Small intestine (tissue), 7 donors: ENCODE results near the gene NCAM1. TPM values are rescaled to one million over a fixed set of nuclear protein-coding genes. Genes with fewer than 3 reads are reported as not detected.

Source experiments
- DNase-seq, 2 donors: peaks; one replicate each; pipeline versions ENCODE4 v3.0.0 to v3.0.0-alpha.2; 2013
- FAIRE-seq: peaks from 2 replicates; lab custom pipeline; 2012; peaks lifted over from hg19 to GRCh38; lab: Jason Lieb, UNC
- H3K27ac ChIP-seq, 3 donors: one replicate each; pipeline ENCODE4 v1.5.1; 2013; ENCODE audit warnings: low read length in 2 of 3, mild to moderate bottlenecking in 2 of 3, control low read depth in 1 of 3, inconsistent platforms in 1 of 3, low read depth in 1 of 3, moderate library complexity in 1 of 3
- H3K27me3 ChIP-seq, 3 donors: one replicate each; pipeline ENCODE4 v1.6.1; 2013; ENCODE audit warnings: low read length in 3 of 3, inconsistent platforms in 1 of 3; ENCODE audit not compliant: control insufficient read depth in 3 of 3, insufficient read depth in 3 of 3
- H3K36me3 ChIP-seq, 3 donors: one replicate each; pipeline ENCODE4 v1.6.1; 2013; ENCODE audit warnings: low read length in 3 of 3, inconsistent platforms in 1 of 3, low read depth in 1 of 3, mild to moderate bottlenecking in 1 of 3, moderate library complexity in 1 of 3; ENCODE audit not compliant: control insufficient read depth in 3 of 3, insufficient read depth in 2 of 3
- H3K4me1 ChIP-seq, 3 donors: one replicate each; pipeline ENCODE4 v1.6.1; 2013; ENCODE audit warnings: low read length in 2 of 3, inconsistent platforms in 1 of 3, low read depth in 1 of 3, mild to moderate bottlenecking in 1 of 3, moderate library complexity in 1 of 3; ENCODE audit not compliant: control insufficient read depth in 3 of 3, insufficient read depth in 2 of 3
- H3K4me3 ChIP-seq, 3 donors: one replicate each; pipeline ENCODE4 v1.5.1; 2013; ENCODE audit warnings: low read length in 3 of 3, control low read depth in 1 of 3, inconsistent platforms in 1 of 3, low read depth in 1 of 3, mild to moderate bottlenecking in 1 of 3, moderate library complexity in 1 of 3
- H3K9me3 ChIP-seq, 2 donors: one replicate each; pipeline ENCODE4 v1.6.1; 2013; ENCODE audit warnings: low read depth in 1 of 2, low read length in 1 of 2; ENCODE audit not compliant: control insufficient read depth in 2 of 2, insufficient read depth in 1 of 2
- WGBS, 3 donors: extraction: QIAGEN DNeasy Blood & Tissue Kit; methylation state at CpG; one replicate each; pipeline ENCODE4 v1.1.7; 2013; 5-methylcytosine and 5-hydroxymethylcytosine counted together
- polyA plus RNA-seq, 4 donors: library from polyadenylated mRNA; stranded (reverse) in 3 of 4; unstranded in 1 of 4; fragments of 200-250 nt in 3 of 4; fragments of 120-200 nt in 1 of 4; gene quantifications; one replicate each; pipeline versions ENCODE4 v1.2.1 to v1.2.3, GENCODE V29; 2013
- donor health status: healthy with polysubstance abuse.
- donor health status: control.
- donor health status: control.
- donor health status: Bipolar disorder and iron deficiency.
- donor health status: healthy.

Gene NCAM1
- polyA plus RNA-seq, 4 donors = 0.67 to 16.2 (median 9.1) TPM

DNA sequence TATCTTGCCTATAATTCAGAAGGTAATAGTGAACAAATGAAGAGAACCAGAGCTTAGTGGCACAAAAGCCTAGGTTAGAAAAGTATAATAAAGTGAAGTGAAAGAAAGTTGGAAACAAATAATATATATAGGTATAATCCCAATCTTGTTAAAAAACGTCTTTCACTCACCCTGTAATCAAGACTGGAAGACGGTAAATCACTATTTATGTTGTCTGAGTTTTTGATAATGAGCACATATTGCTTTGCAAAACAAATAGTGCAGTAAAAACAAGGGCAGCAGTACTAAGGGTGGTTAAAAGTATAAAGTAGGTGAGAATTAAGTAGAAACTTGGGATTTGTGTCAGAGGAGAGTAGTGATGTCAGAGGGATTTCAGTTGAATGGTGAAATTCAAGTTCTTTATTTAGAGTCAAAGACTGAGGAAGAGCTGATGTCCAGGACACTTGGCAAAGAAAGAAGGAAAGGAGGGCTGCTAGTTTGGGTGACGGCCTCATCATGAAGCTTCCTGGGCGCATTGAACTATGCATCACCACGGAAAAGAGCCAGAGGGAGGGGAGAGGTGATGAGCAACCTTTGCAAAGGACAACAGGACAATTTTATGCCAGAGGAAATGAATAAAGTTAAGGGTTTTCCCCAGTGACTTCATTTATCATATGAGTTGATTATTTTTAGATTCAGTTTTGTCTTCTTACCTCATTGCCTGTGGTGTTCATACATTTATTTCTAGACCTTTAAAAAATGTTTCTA lies 11.4 kb downstream of the NCAM1 start:
- DNase-seq = no peak
- FAIRE-seq = no peak
- Histone ChIP-seq H3K27ac (no peak overlapping the region), H3K36me3 (no peaks in the 10 kb centered on the region), H3K4me1 (no peaks in the 10 kb centered on the region), H3K9me3 (no peaks in the 10 kb centered on the region), H3K27me3 (peaks cover 0 to 3% (median 2%) of the 10 kb centered on the region in 3 donors), H3K4me3 (no peak overlapping the region)
- WGBS, 3 donors = 54 to 75% (median 56%) methylated on average over 5 of the region's 5 CpGs

DNA sequence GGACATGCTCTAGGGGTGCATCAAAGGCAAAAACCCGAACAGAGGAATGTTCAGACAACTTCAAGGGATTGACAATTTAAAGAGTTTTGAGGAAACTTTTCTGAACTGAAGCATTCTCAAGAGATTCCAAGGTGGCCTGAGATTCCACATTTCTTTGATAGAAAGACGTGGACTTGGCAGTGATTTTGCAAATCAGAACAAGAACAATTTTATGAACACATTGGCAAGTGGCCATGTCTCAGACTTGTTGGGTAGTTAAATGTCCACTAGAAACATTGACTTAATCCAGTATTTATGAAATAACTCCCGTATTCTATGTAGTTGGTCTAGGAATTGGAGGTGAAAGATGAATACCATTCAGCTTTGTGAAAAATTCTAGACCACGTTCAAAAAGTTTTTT lies 13.8 kb downstream of the NCAM1 start:
- 47 to 68% (median 54%) methylated on average over 4 of the region's 4 CpGs for WGBS, 3 donors
- DNase-seq (no peak), FAIRE-seq (no peak)
- Histone ChIP-seq H3K9me3 (no peaks in the 10 kb centered on the region), H3K4me3 (no peak overlapping the region), H3K36me3 (no peaks in the 10 kb centered on the region), H3K4me1 (no peaks in the 10 kb centered on the region), H3K27me3 (peaks cover 0 to 3% (median 2%) of the 10 kb centered on the region in 3 donors), H3K27ac (no peak overlapping the region)

DNA sequence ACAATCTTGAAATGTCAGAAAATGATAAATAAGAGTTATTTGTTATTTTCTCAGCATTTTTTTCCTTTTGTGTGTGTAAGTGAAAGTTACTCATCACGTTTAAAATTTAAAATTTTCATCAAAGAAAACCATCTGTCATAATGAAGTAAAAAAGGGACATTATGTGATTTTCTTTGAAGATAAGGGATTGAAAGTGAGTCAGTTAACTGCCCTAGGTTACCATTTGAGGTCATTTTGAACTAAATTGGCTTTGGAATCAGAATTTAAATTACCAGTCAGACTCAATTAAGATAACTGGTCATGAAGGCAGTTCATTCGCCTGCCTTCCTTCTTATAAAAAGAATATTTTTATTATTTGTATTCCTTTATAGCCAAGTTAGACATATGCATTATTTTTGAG lies 14.3 kb downstream of the NCAM1 start:
- DNase-seq (no peak), FAIRE-seq (no peak)
- Histone ChIP-seq H3K4me3 (no peak overlapping the region), H3K36me3 (no peaks in the 10 kb centered on the region), H3K27me3 (peaks cover 0 to 3% (median 2%) of the 10 kb centered on the region in 3 donors), H3K9me3 (no peaks in the 10 kb centered on the region), H3K4me1 (no peaks in the 10 kb centered on the region), H3K27ac (no peak overlapping the region)
- 71 to 74% (median 74%) methylated on average over 2 of the region's 2 CpGs for WGBS, 3 donors

DNA sequence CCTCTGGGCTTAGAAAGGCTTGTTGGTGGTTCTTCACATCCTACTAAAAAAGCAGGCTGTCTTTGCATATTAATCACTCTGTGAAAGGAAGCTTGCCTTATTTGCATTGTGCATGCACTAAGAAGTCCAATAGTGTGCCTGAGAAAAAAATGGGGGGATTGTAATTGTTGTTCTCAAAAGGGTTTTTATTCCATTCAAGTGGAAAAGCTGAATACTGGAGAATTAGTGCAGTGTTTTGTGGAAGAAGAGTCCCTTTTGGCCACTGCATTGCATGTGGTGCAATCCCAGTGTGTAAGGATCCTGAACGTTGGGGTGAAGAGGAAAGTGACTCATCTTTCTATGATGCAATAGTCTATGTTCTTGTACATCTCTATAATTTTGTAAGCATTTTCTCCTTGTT lies 16.5 kb downstream of the NCAM1 start:
- Histone ChIP-seq H3K27me3 (peaks cover 0 to 2% (median 0%) of the 10 kb centered on the region in 3 donors), H3K36me3 (no peaks in the 10 kb centered on the region), H3K9me3 (no peaks in the 10 kb centered on the region), H3K4me3 (no peak overlapping the region), H3K4me1 (no peaks in the 10 kb centered on the region), H3K27ac (no peak overlapping the region)
- 5 to 13% (median 10%) methylated on average over 1 of the region's 1 CpG for WGBS, 3 donors
- no peak for FAIRE-seq
- no peak for DNase-seq

DNA sequence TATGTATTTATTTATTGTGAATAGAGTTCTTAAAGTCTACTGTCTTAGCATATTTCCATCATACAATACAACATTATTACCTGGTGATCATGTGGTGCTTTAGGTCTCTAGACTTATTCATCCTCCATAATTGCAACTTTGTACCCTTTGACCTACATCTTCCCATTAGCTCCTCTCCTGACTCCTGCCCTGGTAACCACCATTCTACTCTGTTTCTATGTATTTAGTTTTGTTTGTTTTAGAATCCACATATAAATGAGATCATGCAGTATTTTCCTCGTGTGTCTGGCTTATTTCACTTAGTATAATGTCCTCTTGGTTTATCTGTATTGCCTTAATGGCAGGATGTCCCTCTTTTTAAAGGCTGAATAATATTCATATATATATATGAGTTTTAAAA lies 22.7 kb downstream of the NCAM1 start:
- DNase-seq = no peak
- Histone ChIP-seq H3K4me1 (no peaks in the 10 kb centered on the region), H3K27ac (no peak overlapping the region), H3K27me3 (no peaks in the 10 kb centered on the region), H3K36me3 (no peaks in the 10 kb centered on the region), H3K9me3 (peaks cover 0 to 5% of the 10 kb centered on the region in 2 donors), H3K4me3 (no peak overlapping the region)
- 9 to 25% (median 9%) methylated on average over 1 of the region's 1 CpG for WGBS, 3 donors
- FAIRE-seq = no peak

DNA sequence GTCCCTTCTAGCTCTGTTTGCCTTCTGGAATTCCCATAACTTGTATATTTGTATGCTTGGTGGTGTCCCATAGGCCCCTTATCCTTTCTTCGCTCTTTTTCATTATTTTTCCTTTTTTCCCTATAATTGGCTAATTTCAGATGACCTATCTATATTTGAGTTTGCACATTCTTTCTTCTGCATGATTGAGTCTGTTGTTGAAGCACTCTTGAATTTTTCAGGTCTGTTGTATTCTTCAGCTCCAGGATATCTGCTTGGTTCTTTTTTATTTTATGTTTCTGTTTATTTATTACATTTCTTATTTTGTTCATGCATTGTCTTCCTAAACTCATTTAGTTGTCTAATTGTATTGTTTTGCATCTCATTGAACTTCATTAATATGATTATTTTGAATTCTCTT lies 28.0 kb downstream of the NCAM1 start:
- whole genome bisulfite sequencing, 3 donors = 95 to 97% (median 96%) methylated on average over 1 of the region's 1 CpG
- Histone ChIP-seq H3K4me1 (no peaks in the 10 kb centered on the region), H3K9me3 (peaks cover 0 to 21% of the 10 kb centered on the region in 2 donors), H3K36me3 (no peaks in the 10 kb centered on the region), H3K27ac (no peak overlapping the region), H3K4me3 (no peak overlapping the region), H3K27me3 (no peaks in the 10 kb centered on the region)
- DNase-seq (no peak), FAIRE-seq (no peak)

DNA sequence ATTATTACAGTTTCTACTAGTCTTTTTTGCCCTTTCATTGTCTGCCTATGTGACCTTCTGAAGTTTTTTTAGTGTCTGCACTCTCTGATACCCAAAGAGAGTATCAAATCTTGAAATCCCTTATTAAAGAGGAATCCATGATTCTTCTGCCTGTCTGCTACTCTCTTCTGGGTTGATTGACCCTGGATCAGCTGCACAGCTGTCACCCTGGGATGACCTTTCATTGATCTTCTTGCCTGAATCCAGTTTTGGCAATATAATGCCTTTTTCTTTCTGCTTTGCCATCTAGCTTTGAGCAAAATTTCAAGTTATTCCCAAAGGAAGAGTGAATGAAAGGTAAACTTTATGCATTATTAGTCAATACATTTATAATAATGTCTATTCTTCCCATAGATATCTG lies 32.6 kb downstream of the NCAM1 start:
- no peak for DNase-seq
- no peak overlapping the region for H3K4me3 ChIP-seq
- H3K27me3 ChIP-seq = no peaks in the 10 kb centered on the region
- H3K36me3 ChIP-seq = no peaks in the 10 kb centered on the region
- peaks cover 0 to 16% of the 10 kb centered on the region in 2 donors for H3K9me3 ChIP-seq
- H3K4me1 ChIP-seq = no peaks in the 10 kb centered on the region
- FAIRE-seq = no peak
- H3K27ac ChIP-seq = no peak overlapping the region

DNA sequence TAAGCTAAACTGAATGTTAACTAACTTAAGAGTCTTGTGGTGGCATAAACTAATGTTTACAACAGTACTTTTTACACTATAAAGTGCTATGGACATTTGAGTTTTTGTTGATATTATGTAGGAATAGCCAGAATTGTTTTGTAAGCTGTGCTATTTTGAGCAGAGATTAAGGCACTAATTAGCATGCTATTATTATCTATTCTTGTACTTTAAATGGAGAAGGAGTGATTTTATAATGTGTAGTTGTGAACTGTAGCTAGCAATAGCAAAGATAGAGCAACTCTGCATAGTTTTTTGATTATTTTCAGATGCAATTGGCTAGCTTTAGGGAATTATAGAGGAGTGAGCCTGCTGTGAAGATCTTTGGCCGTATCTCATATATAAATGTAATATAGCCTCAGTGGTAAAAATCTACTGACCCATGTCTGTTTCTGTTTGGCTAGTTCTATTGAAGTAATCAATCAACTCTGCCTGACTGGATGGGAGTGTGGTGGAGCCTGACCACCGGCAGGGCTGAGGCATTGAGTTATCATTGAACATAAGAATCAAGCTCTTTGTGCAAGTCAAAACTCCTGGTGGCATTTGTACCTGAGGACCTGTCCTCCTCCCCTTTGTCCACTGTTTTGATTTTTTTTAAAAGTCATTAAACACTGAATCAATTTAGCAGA lies 34.3 kb downstream of the NCAM1 start:
- Histone ChIP-seq H3K27ac (no peak overlapping the region), H3K4me1 (no peaks in the 10 kb centered on the region), H3K4me3 (no peak overlapping the region), H3K9me3 (peaks cover 0 to 5% of the 10 kb centered on the region in 2 donors), H3K36me3 (no peaks in the 10 kb centered on the region), H3K27me3 (no peaks in the 10 kb centered on the region)
- FAIRE-seq (no peak), DNase-seq (no peak)
- WGBS, 3 donors = 42 to 54% (median 47%) methylated on average over 2 of the region's 2 CpGs
